ENCODE data around the gene GPC5.

DNA sequence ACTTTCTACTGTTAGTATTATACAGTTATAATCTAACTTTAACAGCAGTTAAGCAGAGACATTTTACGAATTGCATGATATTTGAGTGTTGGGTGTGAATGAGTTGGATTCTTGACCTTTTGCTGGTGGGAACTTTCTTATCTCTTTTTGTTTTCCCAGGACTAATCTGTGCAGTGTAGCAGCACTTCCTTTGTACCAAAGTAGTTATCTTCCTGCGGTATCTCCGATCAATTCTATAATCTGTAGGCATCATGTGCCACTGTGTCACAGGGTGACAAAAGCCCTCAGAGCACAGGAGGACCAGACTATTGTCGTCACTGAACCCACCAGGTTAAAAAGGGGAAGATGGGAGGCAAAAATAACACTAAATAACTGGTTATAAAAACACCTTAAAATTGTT is 823.5 kb downstream of the GPC5 start:
- TF ChIP-seq ZNF274 (IDR thresholded peaks at IDR 0.05; ENCODE audit: low read depth, low read length) (no peak), SUZ12 (IDR thresholded peaks at IDR 0.05; ENCODE audit: extremely low read depth, insufficient read depth, insufficient read length) (no peak)
